DND-41 (cell line): Measurements from ENCODE around the gene MPND.

ENCODE experiments used
- CTCF ChIP-seq: IDR thresholded peaks from 2 replicates; pipeline ENCODE4 v1.5.1; 2012; ENCODE audit warnings: borderline replicate concordance, low read length, moderate library complexity, mild to moderate bottlenecking; ENCODE audit not compliant: poor library complexity, severe bottlenecking; ENCODE audit errors: extremely low read depth
- EZH2 ChIP-seq: IDR thresholded peaks from 3 replicates; pipeline ENCODE4 v1.6.1; 2012; ENCODE audit warnings: borderline replicate concordance, low read depth, mild to moderate bottlenecking, moderate library complexity, low read length, inconsistent platforms; ENCODE audit not compliant: severe bottlenecking

DNA sequence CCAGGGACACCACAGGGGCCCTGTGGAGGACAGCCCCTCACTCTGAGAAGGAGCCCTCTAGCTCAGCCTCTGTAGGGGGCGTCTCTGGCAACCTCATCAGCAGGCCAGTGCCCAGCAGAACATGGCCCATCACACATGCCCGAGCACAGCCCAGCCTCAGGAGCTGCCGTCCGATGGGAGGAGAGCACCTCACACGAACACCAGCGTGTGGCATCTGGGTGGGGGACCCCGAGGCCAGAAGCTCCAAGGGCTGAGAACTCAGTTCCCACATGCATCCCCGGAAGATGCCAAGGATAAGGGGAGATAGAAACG is 45.7 kb downstream of the MPND start:
- no peak for TF ChIP-seq EZH2
- no peak for TF ChIP-seq CTCF
